Brain pericyte (primary cell): ENCODE results near the gene BRD4.

Source experiments
- DNase-seq: peaks from one replicate; pipeline ENCODE4 v3.0.0-alpha.2; 2012; ENCODE audit warnings: low read depth, low spot score

The BRD4 gene

DNA sequence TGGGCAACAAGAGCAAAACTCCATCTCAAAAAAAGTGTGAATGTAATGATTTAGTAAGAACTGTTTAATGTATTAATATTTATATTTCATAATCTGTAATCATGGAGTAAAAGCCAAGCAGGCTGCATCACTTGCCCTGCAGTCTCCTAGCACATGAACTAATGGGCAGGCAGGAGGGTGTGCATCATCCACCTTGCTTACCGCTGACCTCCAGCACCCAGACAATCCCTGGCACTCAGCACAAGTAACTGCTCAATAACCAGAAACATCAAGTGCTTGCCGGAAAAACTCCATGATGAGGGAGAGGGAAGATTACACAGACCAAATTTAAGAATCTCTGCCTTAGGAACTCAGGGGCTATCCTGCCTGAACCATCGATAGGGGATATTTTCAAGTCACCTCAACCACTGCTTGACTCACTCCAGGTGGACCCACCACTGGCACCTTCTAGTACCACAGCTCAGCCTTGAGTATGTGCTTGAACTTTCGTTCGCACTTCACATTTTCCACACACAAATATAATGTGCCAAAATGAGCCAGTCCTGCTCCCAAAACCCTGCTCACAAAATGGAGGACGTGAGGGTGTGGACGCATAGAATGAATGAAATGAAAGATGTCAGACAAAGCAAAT lies 18.6 kb downstream of the BRD4 start:
- DNase-seq = no peak

- no peak for DNase-seq
These were observed 25.2 kb downstream of the BRD4 start for GRCh38 chr19:15307169-15307568.

- DNase-seq = no peak
These were observed 26.6 kb downstream of the BRD4 start for GRCh38 chr19:15305582-15306334.

DNA sequence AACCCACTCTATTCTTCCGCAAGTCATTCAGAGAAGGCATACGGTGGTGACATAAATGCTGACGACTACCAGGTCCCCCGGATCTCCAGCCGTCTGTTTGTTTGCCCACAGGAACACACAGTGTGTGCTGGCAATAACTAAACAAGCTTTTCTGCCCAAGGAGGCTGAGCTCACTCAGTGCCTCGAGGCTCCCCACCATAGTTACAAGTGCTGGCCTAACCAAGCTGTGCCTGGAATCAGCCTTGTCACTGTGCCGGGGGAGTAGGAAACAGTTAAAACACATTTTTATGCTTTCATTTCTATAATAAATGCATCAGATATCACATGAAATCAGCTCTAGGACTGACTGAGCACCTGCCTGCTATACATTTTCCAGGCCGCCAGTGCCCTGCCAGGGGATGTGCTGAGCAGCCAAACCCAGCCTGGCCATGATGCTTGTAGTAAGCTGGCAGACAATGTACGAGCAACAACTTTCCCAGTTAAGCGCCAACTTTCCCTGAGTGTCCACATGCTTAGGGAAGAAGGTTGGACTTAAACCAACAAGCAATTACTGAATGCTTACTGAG lies 28.1 kb downstream of the BRD4 start:
- no peak for DNase-seq

DNA sequence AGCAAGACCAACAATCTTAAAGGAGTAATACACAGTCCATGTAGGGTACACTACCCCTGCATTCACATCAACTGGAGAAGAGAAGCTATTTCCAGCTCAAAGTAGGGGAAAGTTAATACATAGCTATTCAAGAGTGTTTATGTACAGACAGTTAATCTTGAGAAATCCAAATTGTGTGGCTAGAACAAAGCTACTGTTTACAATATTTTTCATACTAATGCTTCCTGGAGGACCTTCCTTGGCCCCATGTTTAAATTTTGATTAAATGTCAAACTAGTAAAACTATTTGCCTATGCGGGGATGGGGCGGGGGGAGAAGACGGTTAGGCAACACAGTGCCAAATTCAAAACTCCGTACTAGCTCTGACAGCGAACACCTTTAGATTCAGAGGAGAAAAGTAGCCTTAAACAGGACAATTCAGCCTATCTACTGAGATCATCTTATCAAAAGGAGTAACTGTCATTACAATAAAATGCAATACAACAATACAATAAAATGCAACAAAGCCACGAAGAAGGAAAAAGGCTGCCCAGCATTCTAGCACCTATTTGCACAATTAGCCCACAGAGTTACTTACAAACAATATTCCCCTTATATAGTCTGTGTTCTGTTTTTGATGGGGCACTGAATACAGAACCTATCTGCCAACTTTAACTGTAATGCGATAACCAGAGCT lies 29.1 kb downstream of the BRD4 start:
- no peak for DNase-seq

DNA sequence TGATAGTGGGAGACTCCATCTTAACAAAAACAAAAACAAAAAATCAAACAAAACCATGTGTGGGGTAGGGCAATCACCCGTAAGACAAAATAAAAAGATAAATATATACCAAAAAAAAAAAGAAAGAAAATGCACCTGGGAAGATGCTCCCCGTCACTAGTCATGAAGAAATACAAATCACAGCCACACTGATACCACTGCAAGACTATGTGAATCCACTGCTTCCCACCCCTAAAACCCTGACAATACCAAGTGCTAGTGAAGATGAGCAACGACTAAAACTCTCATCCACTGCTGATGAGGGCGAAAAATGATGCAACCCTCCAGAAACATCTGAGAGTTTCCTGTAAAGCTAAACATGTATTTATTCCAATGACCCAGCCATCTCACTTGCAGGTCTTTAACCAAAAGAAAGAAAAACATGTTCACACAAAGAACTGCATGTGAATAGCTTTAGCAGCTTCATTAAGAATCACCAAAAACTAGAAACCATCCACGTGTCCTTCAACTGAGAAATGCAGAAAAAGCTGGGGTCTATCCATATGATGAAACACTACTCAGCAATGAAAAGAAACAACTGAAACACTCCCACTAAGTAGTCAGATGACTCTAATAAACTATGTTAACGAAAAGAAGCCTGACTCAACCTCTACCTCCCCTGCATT lies 31.7 kb downstream of the BRD4 start:
- DNase-seq = no peak

DNA sequence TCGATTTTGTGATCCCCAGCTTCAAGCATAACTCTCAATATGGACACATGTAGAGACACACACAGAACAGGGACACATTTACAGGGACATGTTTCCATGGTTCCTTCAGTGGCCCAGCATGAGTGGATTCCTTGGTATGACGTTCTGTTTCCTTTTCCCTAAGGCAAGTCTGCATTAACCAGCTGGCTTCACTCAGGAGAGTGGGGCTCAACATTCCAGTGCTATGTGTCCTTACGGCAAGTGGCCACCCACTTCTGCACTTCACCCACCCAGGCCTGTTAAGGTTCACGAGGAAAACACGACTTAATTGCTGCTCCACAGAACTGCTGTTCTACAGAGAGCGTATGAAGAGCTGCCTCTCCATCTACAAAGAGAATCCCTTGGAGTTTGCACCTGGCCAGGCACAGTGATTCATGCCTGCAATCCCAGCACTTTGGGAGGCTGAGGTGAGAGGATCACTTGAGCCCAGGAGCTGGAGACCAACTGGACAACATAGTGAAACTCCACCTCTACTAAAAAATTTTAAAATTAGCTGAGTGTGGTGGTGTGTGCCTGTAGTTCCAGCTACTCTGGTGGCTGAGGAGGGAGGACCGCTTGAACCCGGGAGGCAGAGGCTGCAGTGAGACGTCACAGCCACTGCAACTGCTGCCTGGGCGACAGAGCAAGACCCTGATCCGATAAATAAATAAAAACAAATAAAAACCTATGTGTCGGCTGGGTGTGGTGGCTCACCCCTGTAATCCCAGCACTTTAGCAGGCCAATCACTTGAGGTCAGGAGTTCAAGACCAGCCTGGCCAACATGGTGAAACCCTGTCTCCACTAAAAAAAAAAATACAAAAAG lies 32.5 kb downstream of the BRD4 start:
- DNase-seq = no peak

DNA sequence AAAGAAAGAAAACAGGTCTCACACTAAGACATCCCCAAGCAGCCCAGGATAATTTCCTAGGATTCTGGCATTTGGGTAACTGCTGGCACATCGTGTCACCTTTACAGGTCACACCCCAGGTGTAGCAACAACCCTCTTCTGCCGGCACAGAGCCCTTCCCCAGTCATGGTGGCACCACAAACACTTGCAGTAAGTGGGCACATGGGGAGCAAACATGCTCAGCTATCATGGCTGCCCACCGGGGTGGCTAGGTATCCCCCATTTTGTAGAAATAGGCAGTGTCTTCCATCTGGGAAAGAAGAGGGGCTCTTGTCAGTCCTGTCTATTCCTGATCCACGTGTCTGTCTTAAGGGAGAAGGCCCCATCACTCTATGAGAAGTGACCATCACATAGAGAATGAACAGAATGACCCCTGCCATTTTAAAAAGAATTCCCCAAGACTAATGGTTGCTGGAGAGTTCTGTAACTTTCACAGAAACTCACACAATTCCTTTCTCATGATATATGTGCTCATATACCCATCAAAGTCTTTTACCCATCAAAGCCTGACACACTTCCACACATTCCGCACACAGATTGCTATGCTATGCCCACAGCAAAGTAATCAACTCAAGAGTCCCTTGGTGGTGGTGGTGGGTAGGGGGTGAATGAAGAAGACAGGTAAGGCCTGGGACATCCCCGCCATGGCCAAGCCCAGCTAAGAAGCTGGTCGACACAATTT lies 33.3 kb downstream of the BRD4 start:
- DNase-seq = no peak

DNA sequence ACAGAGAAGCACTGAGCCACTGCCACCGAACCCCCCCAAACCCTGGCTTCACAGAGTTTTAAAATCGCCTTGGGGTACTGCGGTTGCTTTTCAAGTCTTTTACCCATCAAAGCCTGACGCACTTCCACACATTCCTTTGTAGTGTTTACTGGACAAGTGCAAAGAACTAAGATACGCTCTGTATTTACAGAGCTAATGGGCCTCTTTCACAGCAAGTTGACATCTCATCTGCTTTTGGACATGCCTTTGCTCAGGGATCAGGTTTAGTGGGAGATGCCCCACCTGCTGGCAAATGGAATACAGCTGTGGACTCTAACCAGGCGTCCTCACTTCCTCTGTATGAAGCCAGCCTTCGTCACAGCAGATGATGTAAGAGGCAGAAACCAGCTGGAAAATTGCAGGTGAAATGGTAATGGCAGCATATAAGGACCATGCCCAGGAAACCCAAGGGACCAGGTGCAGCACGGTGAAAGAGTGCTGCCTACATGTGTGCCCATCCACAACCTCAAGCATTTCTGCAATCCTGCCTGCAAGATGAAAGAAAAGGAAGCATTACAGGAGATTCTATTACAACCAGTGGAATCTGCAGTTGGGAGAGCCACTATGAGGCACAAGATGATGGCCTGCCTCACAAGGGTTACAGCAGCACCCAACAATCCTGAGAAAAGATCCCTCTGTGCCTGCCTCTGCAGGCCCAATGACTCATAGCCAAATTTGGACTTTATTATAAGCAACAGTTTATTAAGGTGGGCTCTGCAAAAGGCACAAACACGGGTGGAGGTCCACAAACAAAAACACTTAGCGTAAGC lies 34.7 kb downstream of the BRD4 start:
- DNase-seq = no peak

- no peak for DNase-seq
These were observed 35.4 kb downstream of the BRD4 start for GRCh38 chr19:15296841-15297415.

DNA sequence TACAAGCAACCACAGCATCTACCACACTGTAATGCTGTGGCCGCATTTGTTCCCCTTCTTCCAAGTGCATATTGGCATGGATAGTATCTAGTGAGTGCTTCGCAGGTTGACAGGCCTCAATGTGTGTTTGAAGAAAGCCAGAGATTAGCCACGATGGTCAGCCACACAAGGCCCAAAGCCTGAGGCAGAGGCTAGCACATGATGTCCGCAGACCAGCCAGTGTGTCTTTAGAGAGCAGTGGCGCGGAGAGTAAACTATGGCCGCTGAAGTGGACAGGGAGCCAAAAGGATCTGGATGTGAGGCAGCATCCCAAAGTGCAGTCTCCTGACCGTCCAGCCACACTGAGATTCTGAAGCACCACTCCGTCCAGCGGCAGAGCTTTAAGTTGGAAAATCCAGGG lies 36.0 kb downstream of the BRD4 start:
- DNase-seq = no peak

DNA sequence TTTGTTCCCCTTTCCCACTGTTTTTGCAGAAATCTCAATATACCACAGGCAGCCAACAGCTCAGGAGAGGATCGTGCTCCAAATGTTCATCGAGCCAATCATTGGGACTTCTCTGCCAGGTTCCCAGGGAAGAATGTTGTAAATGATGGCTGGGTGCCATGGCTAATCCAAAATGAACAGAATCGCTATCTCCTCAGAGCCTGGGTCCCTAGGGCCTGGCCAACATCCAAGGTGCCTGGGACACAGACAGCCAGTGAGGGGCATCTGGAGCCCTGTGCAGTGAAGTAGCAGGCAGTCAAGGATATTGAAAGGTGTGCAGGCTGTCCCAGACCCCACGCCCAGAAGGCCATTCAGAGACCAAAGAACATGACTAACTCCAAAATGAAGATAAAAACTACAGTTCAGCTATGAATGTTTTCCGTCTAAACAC lies 37.8 kb downstream of the BRD4 start:
- no peak for DNase-seq

GRCh38 chr19:15293781-15294491 lies 38.4 kb downstream of the BRD4 start:
- DNase-seq = no peak

DNA sequence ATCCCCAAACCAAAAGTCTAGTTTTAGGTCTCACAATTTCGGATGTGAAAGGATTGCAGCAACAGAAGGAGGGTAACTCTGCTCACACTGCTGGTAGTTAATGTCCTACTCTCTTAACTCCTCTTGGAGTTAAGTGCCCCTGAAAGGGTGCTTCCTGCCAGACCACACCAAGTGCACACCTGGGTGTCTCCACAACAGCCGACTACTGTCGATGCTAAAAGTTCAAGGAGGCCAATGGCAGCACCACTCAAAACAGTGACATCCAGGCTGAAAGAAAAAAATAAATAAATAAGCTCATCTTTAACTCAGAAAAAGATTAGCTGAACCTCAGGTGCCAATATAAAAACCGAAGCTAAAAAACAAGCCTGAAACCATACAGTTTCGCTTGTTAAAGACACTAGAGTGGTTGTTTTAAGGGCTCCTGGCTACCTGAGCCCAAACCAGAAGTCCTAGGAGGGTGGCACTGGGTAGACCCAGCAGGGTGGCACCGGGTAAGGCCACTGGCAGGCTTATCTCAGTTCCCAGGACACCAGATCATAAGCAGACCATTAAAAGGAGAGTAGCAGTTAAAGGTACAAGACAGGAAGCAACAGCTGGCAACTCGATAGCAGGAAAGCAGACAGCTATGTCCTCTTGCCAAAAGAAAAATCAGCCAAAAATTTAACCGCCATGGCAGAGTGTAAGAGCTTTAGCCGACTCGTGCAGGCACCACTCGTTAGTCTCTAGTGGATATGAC lies 39.3 kb downstream of the BRD4 start:
- no peak for DNase-seq

- no peak for DNase-seq
These were observed 40.2 kb downstream of the BRD4 start for GRCh38 chr19:15292140-15292539.

DNA sequence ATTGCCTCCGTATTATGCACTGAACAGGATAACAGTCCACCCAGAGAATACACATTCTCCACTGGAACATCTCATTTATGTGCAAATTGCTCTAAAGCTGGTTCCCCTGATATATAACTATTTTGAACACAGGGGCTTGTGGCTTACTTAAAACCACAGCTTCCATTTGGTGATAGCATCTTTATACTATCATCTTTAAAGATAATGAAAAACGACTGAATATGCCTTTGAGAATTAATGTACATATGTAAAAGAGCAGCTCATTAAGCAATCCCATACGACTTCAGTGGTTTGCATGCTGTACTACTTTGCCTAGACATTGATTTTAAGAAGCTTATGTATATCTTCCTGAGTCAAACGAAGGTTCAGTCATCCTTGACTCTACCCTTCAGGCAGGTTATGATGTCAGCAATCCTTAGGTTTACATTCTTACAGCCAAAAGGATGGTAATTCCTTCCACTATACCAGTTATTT lies 40.8 kb downstream of the BRD4 start:
- DNase-seq = no peak

GRCh38 chr19:15291089-15291488 lies 41.2 kb downstream of the BRD4 start:
- no peak for DNase-seq

DNA sequence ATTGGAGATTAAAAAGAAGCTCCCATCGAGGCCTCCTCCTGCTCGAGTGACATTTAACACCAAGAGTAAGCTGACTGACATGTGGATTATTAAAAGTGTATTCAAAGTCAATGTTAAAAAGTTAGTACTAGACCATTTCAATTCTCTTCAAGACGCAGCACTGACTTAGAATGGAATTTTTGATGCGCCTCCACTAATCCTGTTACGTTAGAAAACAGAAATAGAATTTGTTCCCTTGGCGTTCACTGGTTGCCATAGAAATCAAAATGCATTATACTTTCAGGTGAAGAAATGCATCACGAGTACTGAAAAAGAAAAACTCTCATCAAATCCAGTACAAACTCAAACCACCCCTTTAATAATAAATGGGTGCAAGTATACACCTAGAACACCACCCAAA lies 42.2 kb downstream of the BRD4 start:
- no peak for DNase-seq
